ENCODE results near the gene C16orf54.

DNA sequence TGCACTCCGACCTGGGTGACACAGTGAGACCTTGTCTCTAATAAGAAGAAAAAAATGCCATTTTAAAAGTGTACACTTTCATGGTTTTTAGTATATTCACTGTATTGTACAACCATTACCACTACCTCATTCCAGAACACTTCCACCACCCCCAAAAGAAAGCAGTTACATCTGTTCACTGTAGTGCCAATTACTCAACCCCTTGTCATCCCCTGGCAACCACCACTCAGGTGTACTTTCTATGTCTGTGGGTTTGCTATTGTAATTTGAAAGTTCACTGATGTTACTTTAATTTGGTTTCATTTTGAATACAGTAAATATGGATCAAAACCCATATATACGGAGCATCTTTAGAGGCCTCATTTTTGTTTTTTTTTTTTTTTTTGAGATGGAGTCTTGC is 38.4 kb upstream of the C16orf54 start:
- TF ChIP-seq, protein P1, sequence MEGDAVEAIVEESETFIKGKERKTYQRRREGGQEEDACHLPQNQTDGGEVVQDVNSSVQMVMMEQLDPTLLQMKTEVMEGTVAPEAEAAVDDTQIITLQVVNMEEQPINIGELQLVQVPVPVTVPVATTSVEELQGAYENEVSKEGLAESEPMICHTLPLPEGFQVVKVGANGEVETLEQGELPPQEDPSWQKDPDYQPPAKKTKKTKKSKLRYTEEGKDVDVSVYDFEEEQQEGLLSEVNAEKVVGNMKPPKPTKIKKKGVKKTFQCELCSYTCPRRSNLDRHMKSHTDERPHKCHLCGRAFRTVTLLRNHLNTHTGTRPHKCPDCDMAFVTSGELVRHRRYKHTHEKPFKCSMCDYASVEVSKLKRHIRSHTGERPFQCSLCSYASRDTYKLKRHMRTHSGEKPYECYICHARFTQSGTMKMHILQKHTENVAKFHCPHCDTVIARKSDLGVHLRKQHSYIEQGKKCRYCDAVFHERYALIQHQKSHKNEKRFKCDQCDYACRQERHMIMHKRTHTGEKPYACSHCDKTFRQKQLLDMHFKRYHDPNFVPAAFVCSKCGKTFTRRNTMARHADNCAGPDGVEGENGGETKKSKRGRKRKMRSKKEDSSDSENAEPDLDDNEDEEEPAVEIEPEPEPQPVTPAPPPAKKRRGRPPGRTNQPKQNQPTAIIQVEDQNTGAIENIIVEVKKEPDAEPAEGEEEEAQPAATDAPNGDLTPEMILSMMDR (IDR thresholded peaks at IDR 0.05), result no peak
- TF ChIP-seq POLR2A (IDR thresholded peaks at IDR 0.05), result no peak
